ENCODE data around the gene F2. TPM values are rescaled to one million over a fixed set of nuclear protein-coding genes. Genes with fewer than 3 reads are reported as not detected.

F2 gene
- total and polyA plus RNA-seq, 7 experiments from 2014 or later: 0.15 TPM; not detected in 6

GRCh38 chr11:46724088-46724487 lies 5.1 kb downstream of the F2 start:
- Histone ChIP-seq H3K27me3 (ENCODE audit: control insufficient read depth in 2 of 2, insufficient read depth in 2 of 2, low read length in 2 of 2) (no peaks in the 10 kb centered on the region), H3K27ac (ENCODE audit: low read depth, low read length) (no peak overlapping the region), H3K4me1 (ENCODE audit: control insufficient read depth in 2 of 2, insufficient read depth in 2 of 2, low read length in 2 of 2) (no peaks in the 10 kb centered on the region), H3K9me3 (ENCODE audit: control insufficient read depth in 2 of 3, low read length in 3 of 3) (no peaks in the 10 kb centered on the region), H3K4me3 (ENCODE audit: low read length) (no peak overlapping the region), H3K36me3 (ENCODE audit: control insufficient read depth in 2 of 3, insufficient read depth in 3 of 3, low read length in 3 of 3) (no peaks in the 10 kb centered on the region)
- no peaks in the 10 kb centered on the region for H3K36me3 Mint-ChIP-seq
- H3K4me1 Mint-ChIP-seq: peaks cover 0 to 1% (median 0%) of the 10 kb centered on the region in 7 donors
- H3K9me3 Mint-ChIP-seq: peaks cover 0 to 1% (median 0%) of the 10 kb centered on the region in 11 donors
- ChIA-PET POLR2A (no interaction called here), CTCF (no interaction called here)
- no peak for DNase-seq
- H3K27me3 Mint-ChIP-seq: peaks cover 0 to 3% (median 0%) of the 10 kb centered on the region in 5 donors
- no peak for ATAC-seq
- intact Hi-C loops (cut with micrococcal nuclease): no loop called here
- H3K4me3 Mint-ChIP-seq: no peak overlapping the region
- H3K27ac Mint-ChIP-seq: no peak overlapping the region

- DNase-seq (no peak), ATAC-seq (no peak)
- Histone ChIP-seq H3K4me3 (ENCODE audit: low read length) (no peak overlapping the region), H3K27ac (ENCODE audit: low read depth, low read length) (no peak overlapping the region), H3K9me3 (ENCODE audit: control insufficient read depth in 2 of 3, low read length in 3 of 3) (no peaks in the 10 kb centered on the region), H3K4me1 (ENCODE audit: control insufficient read depth in 2 of 2, insufficient read depth in 2 of 2, low read length in 2 of 2) (no peaks in the 10 kb centered on the region), H3K27me3 (ENCODE audit: control insufficient read depth in 2 of 2, insufficient read depth in 2 of 2, low read length in 2 of 2) (no peaks in the 10 kb centered on the region), H3K36me3 (ENCODE audit: control insufficient read depth in 2 of 3, insufficient read depth in 3 of 3, low read length in 3 of 3) (no peaks in the 10 kb centered on the region)
- Mint-ChIP-seq H3K4me3 (no peak overlapping the region), H3K9me3 (peaks cover 0 to 1% (median 0%) of the 10 kb centered on the region in 11 donors), H3K27me3 (peaks cover 0 to 3% (median 0%) of the 10 kb centered on the region in 5 donors), H3K4me1 (no peaks in the 10 kb centered on the region), H3K27ac (no peak overlapping the region), H3K36me3 (no peaks in the 10 kb centered on the region)
- ChIA-PET CTCF (no interaction called here), POLR2A (no interaction called here)
- intact Hi-C loops (cut with micrococcal nuclease): no loop called here
These were observed 6.6 kb downstream of the F2 start for GRCh38 chr11:46725338-46726205.

DNA sequence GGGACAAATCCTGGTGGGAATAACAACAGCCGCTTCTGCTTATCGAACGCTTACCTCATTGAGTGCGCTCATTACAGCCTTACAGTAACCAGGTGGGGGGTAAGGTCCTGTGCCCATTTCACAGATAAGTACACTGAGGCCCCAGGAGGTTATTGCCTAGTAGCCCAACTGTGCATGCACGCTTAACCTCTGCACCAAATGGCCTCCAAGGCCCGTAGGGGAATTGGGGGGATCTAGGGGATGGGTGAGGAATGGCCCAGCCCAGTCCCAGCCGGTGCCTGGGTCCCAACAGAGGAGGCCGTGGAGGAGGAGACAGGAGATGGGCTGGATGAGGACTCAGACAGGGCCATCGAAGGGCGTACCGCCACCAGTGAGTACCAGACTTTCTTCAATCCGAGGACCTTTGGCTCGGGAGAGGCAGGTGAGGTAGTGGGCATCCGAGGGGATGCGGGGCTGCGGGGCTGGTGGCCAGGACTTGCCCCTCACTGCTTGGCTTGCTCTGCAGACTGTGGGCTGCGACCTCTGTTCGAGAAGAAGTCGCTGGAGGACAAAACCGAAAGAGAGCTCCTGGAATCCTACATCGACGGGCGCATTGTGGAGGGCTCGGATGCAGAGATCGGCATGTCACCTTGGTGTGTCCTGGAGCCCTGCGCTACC lies 7.3 kb downstream of the F2 start:
- H3K9me3 ChIP-seq (ENCODE audit: control insufficient read depth in 2 of 3, low read length in 3 of 3): no peaks in the 10 kb centered on the region
- Mint-ChIP-seq H3K27ac (no peak overlapping the region), H3K9me3 (peaks cover 0 to 1% (median 0%) of the 10 kb centered on the region in 11 donors), H3K4me3 (no peak overlapping the region), H3K27me3 (peaks cover 0 to 3% (median 0%) of the 10 kb centered on the region in 5 donors), H3K4me1 (no peaks in the 10 kb centered on the region), H3K36me3 (no peaks in the 10 kb centered on the region)
- ChIA-PET CTCF (no interaction called here), POLR2A (interaction anchor here (0.6 kb wide), 1 partner anchor 57 kb away, joined by 3 read pairs; no protein-coding TSS in a partner anchor)
- H3K36me3 ChIP-seq (ENCODE audit: control insufficient read depth in 2 of 3, insufficient read depth in 3 of 3, low read length in 3 of 3): no peaks in the 10 kb centered on the region
- DNase-seq: no peak
- no peak overlapping the region for H3K4me3 ChIP-seq (ENCODE audit: low read length)
- no peaks in the 10 kb centered on the region for H3K4me1 ChIP-seq (ENCODE audit: control insufficient read depth in 2 of 2, insufficient read depth in 2 of 2, low read length in 2 of 2)
- intact Hi-C loops (cut with micrococcal nuclease): no loop called here
- no peaks in the 10 kb centered on the region for H3K27me3 ChIP-seq (ENCODE audit: control insufficient read depth in 2 of 2, insufficient read depth in 2 of 2, low read length in 2 of 2)
- H3K27ac ChIP-seq (ENCODE audit: low read depth, low read length): no peak overlapping the region
- ATAC-seq: no peak

GRCh38 chr11:46727952-46728658 lies 9.1 kb downstream of the F2 start:
- ChIA-PET CTCF (no interaction called here), POLR2A (no interaction called here)
- intact Hi-C loops (cut with micrococcal nuclease): no loop called here
- H3K27ac ChIP-seq (ENCODE audit: low read depth, low read length): no peak overlapping the region
- H3K27ac Mint-ChIP-seq: no peak overlapping the region
- H3K4me3 Mint-ChIP-seq: no peak overlapping the region
- no peaks in the 10 kb centered on the region for H3K27me3 Mint-ChIP-seq
- no peaks in the 10 kb centered on the region for H3K27me3 ChIP-seq (ENCODE audit: control insufficient read depth in 2 of 2, insufficient read depth in 2 of 2, low read length in 2 of 2)
- H3K9me3 ChIP-seq (ENCODE audit: control insufficient read depth in 2 of 3, low read length in 3 of 3): no peaks in the 10 kb centered on the region
- H3K4me3 ChIP-seq (ENCODE audit: low read length): no peak overlapping the region
- no peaks in the 10 kb centered on the region for H3K4me1 Mint-ChIP-seq
- H3K4me1 ChIP-seq (ENCODE audit: control insufficient read depth in 2 of 2, insufficient read depth in 2 of 2, low read length in 2 of 2): no peaks in the 10 kb centered on the region
- H3K36me3 Mint-ChIP-seq: no peaks in the 10 kb centered on the region
- ATAC-seq (no peak), DNase-seq (no peak)
- H3K9me3 Mint-ChIP-seq: no peaks in the 10 kb centered on the region
- H3K36me3 ChIP-seq (ENCODE audit: control insufficient read depth in 2 of 3, insufficient read depth in 3 of 3, low read length in 3 of 3): no peaks in the 10 kb centered on the region

- DNase-seq (no peak), ATAC-seq (no peak)
- H3K27me3 Mint-ChIP-seq: no peaks in the 10 kb centered on the region
- H3K4me1 Mint-ChIP-seq: no peaks in the 10 kb centered on the region
- no peaks in the 10 kb centered on the region for H3K9me3 Mint-ChIP-seq
- H3K4me1 ChIP-seq (ENCODE audit: control insufficient read depth in 2 of 2, insufficient read depth in 2 of 2, low read length in 2 of 2): no peaks in the 10 kb centered on the region
- no peak overlapping the region for H3K4me3 ChIP-seq (ENCODE audit: low read length)
- intact Hi-C loops (cut with micrococcal nuclease): no loop called here
- H3K36me3 Mint-ChIP-seq: no peaks in the 10 kb centered on the region
- H3K4me3 Mint-ChIP-seq: no peak overlapping the region
- ChIA-PET POLR2A (no interaction called here), CTCF (no interaction called here)
- H3K27me3 ChIP-seq (ENCODE audit: control insufficient read depth in 2 of 2, insufficient read depth in 2 of 2, low read length in 2 of 2): no peaks in the 10 kb centered on the region
- H3K27ac Mint-ChIP-seq: no peak overlapping the region
- H3K36me3 ChIP-seq (ENCODE audit: control insufficient read depth in 2 of 3, insufficient read depth in 3 of 3, low read length in 3 of 3): no peaks in the 10 kb centered on the region
- H3K27ac ChIP-seq (ENCODE audit: low read depth, low read length): no peak overlapping the region
- H3K9me3 ChIP-seq (ENCODE audit: control insufficient read depth in 2 of 3, low read length in 3 of 3): no peaks in the 10 kb centered on the region
These were observed 9.6 kb downstream of the F2 start for GRCh38 chr11:46728659-46729040.

DNA sequence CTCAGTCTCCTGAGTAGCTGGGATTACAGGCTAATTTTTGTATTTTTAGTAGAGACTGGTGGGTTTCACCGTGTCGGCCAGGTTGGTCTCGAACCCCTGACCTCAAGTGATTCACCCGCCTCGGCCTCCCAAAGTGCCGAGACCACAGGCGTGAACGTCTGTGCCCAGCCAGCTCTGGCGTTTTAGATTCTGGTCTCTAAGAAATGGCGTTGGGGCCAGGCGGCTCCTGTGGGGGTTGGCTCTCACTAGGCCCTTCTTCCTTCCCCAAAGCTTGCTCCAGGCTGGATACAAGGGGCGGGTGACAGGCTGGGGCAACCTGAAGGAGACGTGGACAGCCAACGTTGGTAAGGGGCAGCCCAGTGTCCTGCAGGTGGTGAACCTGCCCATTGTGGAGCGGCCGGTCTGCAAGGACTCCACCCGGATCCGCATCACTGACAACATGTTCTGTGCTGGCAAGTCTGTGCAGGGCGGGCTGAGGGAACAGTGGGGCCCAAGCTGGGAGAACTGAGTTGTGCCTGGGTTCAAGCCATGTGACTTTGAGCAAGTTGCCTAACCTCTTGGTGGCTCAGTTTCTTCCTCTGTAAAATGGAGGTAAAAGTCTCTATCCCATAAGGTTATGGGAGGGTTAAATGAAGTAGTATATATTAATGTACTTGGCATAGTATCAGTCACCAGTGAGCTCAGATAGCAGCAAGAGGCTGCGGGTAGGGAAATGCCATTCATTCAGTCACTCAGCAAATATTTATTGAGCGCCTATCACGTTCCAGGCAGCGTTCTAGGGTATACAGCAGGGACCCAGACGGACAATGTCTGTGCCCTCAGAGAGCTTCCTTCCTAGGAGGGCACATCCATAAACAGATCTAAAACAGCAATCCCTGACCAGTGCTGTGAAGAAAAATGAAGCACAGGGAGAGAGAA lies 10.4 kb downstream of the F2 start:
- Mint-ChIP-seq H3K36me3 (no peaks in the 10 kb centered on the region), H3K9me3 (no peaks in the 10 kb centered on the region), H3K27me3 (no peaks in the 10 kb centered on the region), H3K27ac (no peak overlapping the region), H3K4me1 (no peaks in the 10 kb centered on the region), H3K4me3 (no peak overlapping the region)
- H3K4me3 ChIP-seq (ENCODE audit: low read length): no peak overlapping the region
- CTCF ChIA-PET: no interaction called here
- no peak for DNase-seq
- H3K4me1 ChIP-seq (ENCODE audit: control insufficient read depth in 2 of 2, insufficient read depth in 2 of 2, low read length in 2 of 2): no peaks in the 10 kb centered on the region
- no peaks in the 10 kb centered on the region for H3K27me3 ChIP-seq (ENCODE audit: control insufficient read depth in 2 of 2, insufficient read depth in 2 of 2, low read length in 2 of 2)
- H3K36me3 ChIP-seq (ENCODE audit: control insufficient read depth in 2 of 3, insufficient read depth in 3 of 3, low read length in 3 of 3): no peaks in the 10 kb centered on the region
- POLR2A ChIA-PET: no interaction called here
- intact Hi-C loops (cut with micrococcal nuclease): no loop called here
- ATAC-seq: no peak
- H3K9me3 ChIP-seq (ENCODE audit: control insufficient read depth in 2 of 3, low read length in 3 of 3): no peaks in the 10 kb centered on the region
- H3K27ac ChIP-seq (ENCODE audit: low read depth, low read length): no peak overlapping the region

Measured in naive thymus-derived CD4-positive, alpha-beta T cell (primary cell).